ENCODE measurements around the gene RGL1. TPM values are rescaled to one million over a fixed set of nuclear protein-coding genes. Genes with fewer than 3 reads are reported as not detected.

RGL1 gene
- 11.7 and 27.3 TPM in 2 replicates for total RNA-seq

GRCh38 chr1:183804916-183805841 is at the start of gene RGL1:
TSS of gene RGL1 (plus strand) at chr1:183805120. CDS start at chr1:183805298, 178 bp downstream.

Other genes with a start within 250 kb of the RGL1 start
- under 0.01 TPM in 1 of 2 replicates, not detected in the other for gene NCF2, start 214.7 kb upstream of the RGL1 start, total RNA-seq
- gene ARPC5, start 169.3 kb upstream of the RGL1 start, total RNA-seq, result 146 and 318 TPM in 2 replicates
- gene APOBEC4, start 151.8 kb upstream of the RGL1 start, total RNA-seq, result not detected in 2 replicates
- gene COLGALT2, start 232.6 kb downstream of the RGL1 start, total RNA-seq, result 0.13 and 0.16 TPM in 2 replicates
- 17.3 and 28.4 TPM in 2 replicates for gene TSEN15, start 246.6 kb downstream of the RGL1 start, total RNA-seq

All from bladder microvascular endothelial cell (primary cell).